ENCODE results near the gene MC1R. TPM values are rescaled to one million over a fixed set of nuclear protein-coding genes. Genes with fewer than 3 reads are reported as not detected.
"Not testable (repeated sequence)": the region's sequence is repeated elsewhere in the genome, so short reads cannot be mapped to it uniquely, and the experiment has no call there.

Gene MC1R
- polyA plus RNA-seq (2013, experiment 1 of 2; ENCODE audit: insufficient read length), result 5.8 TPM
- polyA plus RNA-seq (2013, experiment 2 of 2; ENCODE audit: insufficient read length), result 6.6 TPM

DNA sequence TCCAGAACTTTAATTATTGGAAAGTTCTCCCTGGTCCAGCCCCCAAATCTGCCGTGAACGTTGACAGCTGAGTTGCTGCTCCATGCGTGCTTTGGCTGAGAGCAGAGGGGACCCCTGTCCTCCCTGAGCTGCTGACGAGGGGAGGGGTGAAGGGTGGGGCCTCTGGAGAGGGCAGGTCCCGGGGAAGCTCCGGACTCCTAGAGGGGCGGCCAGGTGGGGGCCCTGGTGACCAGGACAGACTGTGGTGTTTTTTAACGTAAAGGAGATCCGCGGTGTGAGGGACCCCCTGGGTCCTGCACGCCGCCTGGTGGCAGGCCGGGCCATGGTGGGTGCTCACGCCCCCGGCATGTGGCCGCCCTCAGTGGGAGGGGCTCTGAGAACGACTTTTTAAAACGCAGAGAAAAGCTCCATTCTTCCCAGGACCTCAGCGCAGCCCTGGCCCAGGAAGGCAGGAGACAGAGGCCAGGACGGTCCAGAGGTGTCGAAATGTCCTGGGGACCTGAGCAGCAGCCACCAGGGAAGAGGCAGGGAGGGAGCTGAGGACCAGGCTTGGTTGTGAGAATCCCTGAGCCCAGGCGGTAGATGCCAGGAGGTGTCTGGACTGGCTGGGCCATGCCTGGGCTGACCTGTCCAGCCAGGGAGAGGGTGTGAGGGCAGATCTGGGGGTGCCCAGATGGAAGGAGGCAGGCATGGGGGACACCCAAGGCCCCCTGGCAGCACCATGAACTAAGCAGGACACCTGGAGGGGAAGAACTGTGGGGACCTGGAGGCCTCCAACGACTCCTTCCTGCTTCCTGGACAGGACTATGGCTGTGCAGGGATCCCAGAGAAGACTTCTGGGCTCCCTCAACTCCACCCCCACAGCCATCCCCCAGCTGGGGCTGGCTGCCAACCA is at the start of gene MC1R:
TSS of gene MC1R (plus strand) at position 410 of the 895 bp plus-strand sequence. CDS start at position 807, 397 bp downstream.
- peak; percentile 49 for DNase-seq

DNA sequence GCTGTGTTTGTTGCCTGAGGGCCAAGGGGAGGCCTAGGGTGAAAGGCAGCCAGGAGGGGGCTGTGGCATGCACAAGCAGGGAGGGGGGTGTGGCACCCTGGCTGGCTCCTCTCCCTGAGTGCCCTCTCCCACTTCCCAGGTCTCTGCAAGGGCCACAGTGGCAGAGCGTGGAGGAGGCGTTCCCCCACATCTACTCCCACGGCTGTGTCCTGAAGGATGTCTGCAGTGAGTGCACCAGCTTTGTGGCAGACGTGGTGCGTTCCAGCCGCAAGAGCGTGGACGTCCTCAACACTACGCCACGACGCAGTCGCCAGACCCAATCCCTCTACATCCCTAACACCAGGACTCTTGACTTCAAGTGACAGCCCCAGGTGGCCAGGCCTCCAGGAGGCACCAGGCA is 48.8 kb upstream of the MC1R start:
- DNase-seq, result no peak

DNA sequence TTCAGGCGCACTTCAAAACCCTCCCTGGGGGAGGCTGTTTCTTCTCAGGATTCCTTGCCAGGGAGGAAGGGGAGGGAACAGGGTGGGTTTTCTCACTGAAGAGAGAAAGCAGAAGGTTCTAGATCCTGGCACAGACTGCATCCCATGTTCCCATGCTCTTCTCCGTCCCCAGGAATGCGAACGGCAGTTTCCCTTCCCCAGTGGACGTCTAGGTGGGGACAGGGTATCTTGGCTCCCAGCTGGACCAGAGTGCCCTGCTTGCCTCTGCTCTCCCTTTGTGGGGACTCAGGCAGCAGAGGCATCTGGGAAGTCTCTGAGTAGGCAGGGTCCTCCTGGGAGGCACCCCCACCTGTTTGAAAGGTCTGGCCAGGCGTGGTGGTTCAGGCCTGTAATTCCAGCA is 48.2 kb upstream of the MC1R start:
- no peak for DNase-seq

DNA sequence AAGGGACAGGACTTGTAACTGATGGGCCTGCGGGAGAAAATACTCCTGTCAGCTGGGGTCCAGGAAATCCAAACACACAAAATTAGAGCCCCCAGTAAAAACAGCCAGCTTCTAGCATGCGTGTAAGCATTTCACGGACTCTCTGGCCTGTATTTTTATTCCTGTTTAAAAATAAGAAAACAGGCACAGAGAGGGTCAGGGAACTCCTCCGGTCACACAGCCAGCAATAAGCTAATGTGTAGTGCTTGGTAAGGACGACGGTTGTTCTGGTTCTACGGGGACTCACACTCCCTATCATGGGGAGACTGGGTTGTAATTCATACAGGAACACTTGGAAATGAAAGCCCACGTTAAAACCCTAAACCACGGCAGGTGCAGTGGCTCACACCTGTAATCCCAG is 46.8 kb upstream of the MC1R start:
- no peak for DNase-seq

DNA sequence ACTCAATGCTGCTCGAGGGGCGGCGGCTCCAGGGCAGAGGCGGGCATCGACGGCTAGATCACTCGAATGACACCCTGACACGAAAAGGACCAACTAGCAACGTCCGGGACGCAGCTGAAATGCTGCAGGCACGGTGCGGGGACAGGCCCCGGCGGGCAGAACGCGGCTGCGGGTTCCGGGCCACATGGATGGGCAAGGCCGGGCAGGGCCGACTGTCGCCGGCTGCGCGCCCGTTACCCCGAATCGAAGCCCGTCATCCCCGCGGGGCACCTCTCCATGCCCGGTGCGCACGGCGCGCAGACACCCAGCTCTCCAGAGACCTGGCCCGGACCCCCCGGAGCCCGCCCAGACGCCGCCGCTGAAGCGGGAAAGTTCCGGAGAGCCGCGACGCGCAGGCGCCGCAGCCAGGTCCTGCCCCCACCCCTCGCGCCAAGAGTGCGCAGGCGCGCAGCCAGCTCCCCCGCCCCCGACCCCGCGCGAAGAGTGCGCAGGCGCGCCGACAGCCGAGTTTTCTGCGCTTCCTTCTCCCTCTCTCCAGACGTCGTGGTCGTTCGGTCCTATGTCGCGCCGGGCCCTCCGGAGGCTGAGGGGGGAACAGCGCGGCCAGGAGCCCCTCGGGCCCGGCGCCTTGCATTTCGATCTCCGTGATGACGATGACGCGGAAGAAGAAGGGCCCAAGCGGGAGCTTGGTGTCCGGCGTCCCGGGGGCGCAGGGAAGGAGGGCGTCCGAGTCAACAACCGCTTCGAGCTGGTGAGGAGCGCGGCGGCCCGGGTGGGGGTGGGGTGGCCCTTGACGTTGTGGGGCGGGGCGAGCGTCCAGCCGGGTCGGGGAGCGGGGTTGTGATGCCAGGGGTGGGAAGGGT is 45.3 kb upstream of the MC1R start, which contains the start of gene TCF25:
TSS of gene TCF25 (plus strand) at position 484 of the 863 bp plus-strand sequence. CDS start at position 560, 76 bp downstream.
- DNase-seq, result peak; percentile 87

DNA sequence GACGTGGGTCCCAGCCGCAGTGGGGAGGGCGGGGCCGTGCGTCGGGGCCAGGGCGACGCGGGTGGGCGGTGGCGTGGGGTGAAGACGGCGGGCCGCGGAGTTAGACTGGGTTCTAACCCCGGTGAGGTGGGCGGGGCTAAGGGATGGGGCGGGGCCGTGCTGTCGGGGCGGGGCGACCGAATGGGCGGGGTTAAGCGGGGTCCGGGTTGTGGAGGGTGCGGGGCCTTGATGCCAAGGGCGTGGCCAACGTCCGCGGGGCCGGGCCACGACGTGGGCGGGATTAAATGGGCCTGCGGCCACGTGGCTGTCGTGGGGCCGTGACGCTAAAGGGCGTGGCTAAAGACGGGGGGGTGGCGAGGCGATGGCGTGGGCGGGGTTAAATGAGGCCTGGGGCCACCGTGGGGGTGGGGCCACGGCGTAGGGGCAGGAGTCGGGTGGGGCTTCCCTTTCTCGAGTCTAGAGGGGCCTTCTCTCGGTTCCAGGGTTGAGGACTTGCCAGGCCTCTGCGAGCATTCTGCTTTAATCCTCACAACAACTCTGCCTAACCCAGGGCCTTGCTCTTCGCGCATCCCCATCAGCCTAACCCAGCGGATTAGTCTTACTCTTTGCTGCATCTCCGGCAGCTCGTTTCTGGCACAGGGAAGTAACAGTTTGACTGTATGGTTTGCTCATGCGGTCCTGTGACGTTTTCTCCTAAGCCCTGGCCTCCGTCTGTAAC is 44.5 kb upstream of the MC1R start:
- DNase-seq, result peak; percentile 95

DNA sequence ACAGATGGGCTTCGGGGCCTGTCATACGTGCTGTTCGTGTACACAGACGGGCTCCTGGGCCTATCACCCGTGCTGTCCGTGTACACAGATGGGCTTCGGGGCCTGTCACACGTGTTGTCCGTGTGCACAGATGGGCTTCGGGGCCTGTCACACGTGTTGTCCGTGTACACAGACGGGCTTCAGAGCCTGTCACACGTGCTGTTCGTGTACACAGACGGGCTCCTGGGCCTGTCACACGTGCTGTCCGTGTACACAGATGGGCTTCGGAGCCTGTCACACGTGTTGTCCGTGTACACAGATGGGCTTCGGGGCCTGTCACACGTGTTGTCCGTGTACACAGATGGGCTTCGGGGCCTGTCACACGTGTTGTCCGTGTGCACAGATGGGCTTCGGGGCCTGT is 39.5 kb upstream of the MC1R start:
- not testable (repeated sequence) for DNase-seq

DNA sequence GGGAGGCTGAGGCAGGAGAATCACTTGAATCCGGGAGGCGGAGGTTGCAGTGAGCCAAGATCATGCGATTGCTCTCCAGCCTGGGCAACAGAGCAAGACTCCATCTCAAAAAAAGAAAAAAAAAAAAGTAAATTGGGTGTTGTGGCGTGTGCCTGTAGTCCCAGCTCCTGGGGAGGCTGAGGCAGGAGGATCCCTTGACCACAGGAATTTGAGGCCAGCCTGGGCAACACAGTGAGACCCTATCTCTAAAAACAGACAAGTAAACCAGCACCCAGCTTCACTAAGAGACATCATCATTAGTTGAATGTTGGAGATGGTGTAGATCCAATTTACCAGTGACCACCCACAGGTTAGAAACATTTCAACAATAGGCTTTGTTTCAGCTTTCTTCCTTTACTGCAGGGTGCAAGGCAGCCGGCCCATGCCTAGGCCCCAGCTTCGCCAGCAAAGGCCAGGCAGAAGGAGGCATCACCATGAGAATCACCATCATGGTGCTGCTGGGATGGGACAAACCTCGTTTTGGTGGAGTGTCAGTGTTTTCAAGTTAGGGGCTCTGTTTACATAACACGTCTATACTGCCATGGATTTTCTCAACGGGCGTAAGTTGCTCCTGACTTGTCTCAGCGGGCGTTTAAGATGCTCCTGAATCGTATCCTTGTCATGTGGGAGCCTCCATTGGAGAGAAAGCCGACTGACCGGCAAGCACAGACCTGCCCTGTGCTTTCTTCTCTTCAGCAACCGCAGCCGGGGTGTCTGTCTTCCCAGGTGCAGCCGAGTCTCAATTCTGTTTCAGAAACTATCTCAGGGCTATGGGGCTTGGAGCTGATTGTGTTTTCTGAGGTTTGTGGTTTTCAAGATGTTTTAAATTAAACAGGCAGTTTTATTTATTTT is 37.9 kb upstream of the MC1R start:
- no peak for DNase-seq

DNA sequence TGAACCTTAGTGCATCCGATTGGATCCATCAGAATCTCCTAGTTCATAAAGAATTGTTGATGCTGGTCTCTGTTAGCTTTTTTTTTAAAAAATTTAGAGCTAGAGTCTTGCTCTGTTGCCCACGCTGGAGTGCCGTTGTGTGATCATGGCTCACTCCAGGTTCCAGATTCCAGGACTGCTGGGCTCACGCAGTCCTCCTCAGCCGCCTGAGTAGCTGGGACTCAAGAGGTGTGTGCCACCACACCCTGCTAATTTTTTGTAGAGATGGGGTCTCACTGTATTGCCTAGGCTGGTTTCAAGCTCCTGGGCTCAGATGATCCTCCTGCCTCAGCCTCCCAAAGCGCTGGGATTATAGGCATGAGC is 37.3 kb upstream of the MC1R start:
- no peak for DNase-seq

DNA sequence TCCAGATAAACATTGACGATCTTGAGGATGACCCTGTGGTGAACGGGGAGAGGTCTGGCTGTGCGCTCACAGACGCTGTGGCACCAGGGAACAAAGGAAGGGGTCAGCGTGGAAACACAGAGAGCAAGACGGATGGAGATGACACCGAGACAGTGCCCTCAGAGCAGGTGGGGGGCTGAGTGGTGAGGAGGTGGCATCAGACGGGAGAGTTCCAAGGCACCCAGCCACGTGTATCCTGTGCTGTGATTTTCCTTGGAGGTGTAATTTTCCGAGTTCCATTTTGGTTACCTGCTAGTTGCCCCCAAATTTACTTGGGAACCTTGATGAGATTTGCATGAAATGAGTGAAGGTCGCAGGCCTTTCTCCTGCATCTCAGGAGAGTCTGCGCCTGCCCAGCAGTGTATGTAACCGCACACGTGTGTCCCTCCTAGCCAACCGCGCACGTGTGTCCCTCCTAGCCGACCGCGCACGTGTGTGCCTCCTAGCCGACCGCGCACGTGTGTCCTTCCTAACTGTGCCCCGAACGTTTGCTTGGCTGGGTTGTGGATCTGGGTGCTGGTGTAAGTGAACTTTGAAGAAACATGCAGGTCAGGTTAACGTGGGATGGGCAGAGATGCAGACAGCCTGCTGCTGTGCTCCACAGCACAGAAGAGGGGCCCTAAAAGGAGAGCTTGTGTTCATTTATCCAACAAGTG is 35.2 kb upstream of the MC1R start:
- DNase-seq, result no peak

DNA sequence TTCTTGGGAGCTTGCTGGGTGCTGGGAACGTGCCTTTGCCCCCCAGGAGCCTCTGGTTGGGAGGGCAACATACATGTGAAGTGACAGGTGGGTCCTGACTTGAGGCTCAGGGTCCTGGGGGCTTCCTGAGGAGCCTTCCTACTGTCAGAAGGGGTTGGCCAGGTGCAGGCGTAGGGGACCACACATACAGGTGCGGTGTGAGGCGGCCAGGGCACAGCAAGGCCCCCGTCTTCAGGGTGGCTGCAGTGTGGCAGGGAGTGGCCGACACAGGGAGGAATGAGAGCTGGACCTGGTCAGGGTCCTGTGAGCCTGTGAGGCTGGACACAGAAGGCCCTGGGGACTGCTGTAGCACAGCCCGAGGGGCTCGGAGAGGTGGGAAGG is 34.6 kb upstream of the MC1R start:
- no peak for DNase-seq

DNA sequence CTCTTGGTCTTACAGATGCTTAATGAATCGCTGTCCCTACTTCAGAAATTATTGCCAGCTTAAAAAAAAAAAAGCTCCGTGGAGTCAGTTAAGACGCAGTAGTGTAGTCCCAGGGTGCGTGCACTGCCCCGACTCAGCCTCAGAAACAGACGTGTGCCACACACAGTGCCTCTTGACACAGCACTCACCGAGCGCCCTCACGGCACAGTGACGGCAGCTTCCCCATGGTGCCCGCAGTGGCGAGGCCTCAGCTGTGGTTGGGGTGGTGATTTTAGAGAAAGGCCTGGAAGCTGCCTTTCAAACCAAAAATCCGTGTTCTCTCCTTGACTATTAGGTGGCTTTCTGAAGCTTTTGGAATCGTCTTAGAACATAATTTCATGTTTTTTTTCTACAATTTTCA is 31.4 kb upstream of the MC1R start:
- DNase-seq, result no peak

DNA sequence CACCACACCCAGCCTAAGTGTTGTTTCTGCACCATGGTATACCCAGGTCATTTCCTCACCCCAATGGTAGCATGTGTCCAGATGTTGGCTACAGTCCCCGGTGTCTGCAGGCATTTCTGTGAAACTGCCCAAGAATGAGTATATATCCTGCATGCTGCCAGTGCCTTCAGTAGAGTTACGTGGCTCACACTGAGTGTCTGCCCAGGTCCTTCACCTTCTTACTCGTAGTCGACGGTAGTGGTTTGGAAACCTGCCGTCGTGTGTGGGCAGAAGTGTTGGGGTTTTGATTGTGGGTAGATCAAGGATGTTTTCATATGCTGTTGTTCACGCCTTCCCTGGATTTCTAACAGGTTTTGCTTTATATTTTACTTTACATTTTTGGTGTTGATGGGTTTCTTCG is 28.5 kb upstream of the MC1R start:
- DNase-seq, result no peak

DNA sequence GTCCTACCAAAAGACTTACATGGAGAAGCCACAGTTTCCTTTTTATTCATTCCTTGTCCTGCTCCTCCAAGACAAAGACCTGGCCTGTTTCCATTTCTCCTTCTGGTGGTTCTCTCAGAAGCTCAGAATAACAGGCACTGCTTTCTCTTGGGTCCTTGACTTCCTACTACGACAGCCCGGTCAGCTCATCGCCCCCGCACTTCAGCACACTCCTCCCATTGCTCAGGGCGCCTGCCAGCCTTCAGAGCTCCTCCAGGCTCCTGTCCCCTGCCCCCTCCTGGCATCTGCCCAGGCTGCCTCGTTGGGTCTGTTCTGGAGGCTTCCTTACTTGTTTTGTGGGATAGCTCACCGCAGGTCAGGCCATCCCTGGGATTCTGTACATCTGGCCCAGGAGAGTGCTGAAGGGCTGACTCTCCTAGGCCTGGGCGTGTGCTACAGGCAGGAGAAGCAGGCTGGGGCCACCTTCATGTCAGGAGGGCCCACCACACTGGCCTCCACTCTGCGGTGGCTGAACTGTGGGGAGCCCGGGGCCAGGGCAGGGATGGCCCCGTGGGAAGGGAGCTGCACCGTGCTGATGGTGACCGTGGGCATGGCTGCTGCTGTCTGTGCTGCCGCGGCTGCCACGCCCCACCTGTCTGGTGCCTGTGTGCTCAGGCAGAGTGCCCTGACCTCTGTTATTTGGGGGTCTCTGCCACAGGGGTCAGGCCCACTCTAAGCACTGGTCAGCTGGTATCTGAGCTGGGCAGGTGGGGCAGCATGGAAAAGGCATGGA is 27.6 kb upstream of the MC1R start:
- DNase-seq, result no peak

DNA sequence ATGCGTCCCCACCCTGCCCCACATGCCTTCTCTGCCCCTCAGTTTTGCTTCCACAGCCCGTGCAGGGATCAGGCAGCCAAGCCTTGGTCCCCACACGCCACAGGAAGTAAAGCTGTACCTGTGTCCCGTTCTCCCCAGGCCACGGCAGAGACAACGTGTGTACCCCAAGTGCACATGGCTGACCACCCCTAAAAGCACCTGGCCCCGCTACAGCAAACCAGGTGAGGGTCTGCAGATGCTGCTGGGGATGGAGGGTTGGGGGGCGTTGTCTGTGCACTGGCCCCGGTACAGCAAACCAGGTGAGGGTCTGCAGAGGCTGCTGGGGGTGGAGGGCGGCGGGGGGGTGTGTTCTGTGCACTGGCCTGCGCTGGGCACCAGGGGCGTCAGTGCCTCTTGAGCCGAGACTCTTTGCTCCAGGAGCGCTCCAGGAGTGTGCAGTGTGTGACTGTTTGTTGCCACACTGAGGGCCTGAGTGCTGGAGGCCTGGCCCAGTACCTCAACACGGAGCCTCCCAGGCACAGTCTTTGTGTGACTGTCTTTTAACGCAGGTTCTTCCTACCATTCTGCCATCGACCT is 26.5 kb upstream of the MC1R start:
- DNase-seq, result no peak

DNA sequence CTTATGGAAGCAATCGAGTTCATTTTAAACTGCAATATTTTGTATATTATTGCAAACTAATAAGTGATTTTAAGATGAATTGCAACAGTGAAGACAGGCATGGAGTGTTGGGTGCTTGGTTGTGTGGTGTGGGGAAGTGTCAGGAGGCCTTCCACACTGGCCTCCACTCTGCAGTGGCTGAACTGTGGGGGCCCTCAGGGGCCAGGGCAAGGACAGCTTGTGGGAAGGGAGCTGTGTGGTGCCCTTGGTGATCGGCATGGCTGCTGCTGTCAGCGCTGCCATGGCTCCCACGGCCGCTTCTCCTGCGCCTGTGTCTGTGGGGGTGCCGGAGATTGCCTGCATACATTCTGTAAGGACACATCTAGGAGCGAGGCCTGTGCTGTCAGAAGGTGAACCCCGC is 26.0 kb upstream of the MC1R start:
- no peak for DNase-seq

DNA sequence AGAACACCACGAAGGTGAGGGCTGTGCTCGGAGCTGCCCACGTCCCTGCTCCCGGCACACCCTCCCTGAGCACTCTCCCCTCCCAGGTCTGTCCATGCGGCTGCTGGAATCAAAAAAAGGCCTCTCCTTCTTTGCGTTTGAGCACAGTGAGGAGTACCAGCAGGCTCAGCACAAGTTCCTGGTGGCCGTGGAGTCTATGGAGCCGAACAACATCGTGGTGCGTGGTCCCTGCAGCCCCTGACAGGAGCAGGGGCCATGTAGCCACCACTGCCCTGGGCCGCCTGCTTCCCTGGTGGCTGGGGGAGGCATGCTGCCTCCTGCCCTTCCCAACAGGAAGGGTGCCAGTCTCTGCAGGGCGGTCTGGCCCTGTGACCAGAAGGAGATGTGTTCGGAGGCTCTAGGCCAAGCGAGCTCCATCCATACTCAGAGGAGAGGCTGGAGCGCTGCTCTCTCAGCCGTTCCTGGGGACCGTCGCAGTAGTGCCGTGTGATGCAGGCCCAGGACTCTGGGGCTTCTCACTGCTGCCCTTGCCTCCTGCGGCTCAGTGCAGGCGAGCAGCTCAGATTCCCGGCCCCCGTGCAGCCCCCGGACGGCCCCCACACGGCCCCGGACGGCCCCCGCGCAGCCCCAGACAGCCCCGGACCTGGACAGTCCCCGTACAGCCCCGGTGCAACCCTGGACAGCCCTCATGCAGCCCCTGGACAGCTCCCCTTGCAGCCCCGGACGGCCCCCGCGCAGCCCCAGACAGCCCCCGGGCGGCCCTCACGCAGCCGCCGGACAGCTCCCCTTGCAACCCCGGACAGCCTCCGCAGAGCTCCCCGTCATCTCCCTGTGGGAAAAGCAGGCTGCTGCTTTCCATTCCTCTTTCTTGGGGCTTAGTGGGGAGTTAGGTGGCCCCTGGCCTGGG is 24.8 kb upstream of the MC1R start:
- DNase-seq, result no peak

DNA sequence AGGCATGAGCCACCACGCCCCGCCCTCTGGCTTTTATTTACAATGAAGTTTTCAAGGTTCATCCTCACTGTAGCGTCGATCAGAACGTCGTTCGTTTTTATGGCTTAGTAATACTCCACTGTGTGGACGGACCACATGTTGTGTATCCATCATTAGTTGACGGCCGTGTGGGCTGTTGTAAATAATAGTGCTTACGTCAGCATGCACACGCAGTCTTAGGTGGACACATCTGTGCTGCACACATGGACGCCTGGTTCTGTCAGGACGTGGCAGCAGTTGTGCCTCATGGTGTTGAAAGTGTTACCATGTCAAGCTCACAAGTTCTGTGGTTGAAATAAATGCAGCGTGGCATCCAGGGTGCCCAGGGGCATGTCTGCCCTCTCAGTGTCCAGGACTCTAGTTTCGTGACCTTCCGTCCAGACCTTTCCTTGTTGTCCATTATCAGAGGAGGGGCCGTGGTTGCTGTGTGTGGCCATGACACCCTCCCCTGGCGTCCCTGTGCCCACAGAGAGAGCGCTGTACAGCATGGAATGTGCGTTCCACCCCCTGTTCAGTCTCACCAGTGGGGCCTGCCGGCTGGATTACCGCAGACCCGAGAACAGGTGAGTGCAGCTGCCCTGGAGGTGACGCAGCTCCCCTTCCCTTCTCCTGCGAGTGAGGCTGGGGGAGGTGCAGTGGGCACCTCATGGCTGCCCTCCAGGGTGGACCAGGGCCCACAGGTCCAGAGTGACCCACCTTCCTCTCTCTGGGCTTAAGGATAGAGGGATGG is 23.0 kb upstream of the MC1R start:
- DNase-seq, result no peak

All from fibroblast of skin of abdomen (primary cell).